HG03025 (cell line): ENCODE results near the gene GPER1.

Experiments
- ATAC-seq: cut with Tn5 transposase; IDR thresholded peaks from one replicate; pipeline ENCODE4 v1.9.1; 2021; ENCODE audit warnings: mild to moderate bottlenecking, moderate library complexity; ENCODE audit not compliant: unreplicated experiment, low FRiP score

GPER1 gene

DNA sequence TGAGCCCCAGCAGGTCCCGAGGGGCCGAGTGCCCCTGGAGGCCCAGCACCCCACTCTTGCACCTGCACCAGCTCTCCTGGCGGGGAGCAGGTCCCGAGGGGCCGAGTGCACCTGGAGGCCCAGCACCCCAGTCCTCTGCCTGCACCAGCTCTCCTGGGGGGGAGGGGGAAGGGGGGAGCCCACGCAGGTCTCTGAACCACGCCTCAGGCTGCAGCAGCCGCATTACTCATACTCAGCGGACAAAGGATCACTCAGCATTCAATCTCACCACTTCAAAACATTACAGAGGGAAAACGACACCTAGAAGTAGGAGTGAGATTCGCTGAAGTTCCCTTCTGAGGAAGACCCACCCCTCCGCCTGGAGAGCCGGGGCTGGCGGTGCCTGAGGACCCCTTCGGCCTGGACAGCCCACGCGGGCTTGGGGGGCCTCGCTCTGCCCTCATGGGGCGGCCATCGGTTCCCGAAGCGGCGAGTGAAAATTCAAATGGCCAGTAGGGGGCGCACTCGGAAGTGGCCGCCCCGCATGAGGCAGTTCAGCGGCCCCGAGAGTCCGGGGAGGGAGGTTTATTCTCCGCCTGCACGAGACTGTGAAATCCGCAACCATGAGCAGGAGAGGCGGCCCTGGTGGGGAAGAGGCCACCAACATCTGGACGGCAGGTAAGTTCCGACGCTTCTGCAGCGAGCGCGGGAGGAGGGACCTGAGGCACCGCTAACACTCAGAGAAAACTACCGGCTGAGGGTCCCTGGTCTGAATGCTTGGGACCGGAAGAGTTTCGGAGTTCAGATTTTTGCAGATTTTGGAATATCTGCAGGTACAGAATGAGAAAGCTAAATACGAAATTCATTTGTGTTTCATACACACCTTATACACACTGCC lies 1.1 kb upstream of the GPER1 start:
- peak; percentile 53 for ATAC-seq

DNA sequence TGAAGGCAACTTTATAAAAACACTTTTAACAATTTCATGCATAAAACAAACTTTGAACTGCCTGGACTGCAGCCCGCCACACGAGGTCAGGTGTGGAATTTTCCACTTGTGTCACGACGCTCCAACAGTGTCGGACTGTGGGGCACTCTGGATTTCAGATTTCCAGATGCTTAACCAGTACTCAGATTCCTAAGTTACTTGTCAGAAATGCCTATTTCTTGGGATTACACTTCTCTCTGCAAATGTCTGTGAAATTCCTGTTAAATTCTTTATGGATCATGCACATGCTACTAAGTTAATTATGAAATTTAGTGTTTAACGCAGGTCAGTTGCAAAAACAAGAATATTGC lies 473 bp upstream of the GPER1 start:
- no peak for ATAC-seq

DNA sequence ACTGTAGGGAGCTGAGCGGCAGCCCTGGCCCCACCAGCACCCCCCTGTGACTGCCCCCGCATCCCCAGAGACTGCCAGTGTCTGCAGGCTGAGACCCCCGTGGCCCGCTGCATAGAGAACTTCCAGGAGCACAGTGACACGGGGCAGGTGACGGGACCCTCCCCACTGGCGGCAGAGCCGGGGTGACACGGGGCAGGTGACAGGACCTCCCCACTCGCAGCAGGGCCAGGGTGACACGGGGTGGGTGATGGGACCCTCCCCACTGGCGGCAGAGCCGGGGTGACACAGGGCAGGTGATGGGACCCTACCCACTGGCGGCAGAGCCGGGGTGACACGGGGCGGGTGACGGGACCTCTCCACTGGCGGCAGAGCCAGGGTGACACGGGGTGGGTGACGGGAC lies 2.3 kb downstream of the GPER1 start:
- ATAC-seq, result no peak

DNA sequence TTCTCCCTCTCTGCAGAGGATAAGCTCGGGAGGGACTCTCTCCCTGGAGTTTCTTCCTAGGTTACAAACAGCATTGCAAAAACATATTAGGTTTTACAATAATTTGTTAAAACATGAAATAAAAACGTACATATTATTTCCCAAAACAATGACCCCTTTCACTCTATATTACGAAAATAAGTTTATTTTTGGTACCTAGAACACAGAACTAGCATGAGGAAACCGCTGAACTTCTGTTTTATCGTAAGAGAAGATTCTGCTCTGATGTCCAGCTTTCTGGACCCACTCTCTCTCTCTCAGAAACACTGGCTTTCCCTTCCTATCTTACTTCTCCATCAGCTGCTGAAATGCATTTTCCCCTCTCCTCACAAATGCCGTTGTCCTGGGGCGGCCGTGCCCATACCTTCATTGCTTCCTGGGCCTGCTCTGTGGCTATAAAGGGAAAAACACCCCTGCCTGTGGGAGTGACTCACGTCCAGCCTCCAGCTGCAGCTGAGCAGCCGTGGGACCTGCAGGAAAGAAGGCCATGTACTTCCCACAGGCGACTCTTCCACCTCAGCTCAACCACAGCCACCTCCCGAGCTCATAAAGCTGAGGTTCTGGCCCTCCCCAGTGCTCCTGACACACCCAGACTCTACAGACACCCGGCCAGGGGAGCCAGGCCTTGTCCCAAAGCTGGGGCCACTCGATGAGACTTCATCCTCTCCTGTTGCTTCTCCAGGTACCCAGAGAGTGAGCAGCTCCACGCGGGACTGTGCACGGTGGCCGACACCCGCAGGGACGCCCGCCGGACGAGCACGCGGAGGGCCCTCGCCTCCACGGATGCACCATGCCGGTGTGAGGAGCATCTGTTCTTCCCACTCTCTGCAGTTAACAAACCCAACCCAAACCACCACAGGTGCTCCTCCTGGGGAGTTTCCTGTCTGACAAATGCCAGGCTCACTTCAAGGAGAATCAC lies 3.1 kb downstream of the GPER1 start:
- no peak for ATAC-seq

DNA sequence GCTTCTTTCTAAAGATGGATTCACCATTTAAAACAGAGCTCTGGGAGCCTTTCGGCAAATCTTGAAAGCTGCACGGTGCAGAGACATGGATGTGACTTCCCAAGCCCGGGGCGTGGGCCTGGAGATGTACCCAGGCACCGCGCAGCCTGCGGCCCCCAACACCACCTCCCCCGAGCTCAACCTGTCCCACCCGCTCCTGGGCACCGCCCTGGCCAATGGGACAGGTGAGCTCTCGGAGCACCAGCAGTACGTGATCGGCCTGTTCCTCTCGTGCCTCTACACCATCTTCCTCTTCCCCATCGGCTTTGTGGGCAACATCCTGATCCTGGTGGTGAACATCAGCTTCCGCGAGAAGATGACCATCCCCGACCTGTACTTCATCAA lies 3.7 kb downstream of the GPER1 start:
- no peak for ATAC-seq

DNA sequence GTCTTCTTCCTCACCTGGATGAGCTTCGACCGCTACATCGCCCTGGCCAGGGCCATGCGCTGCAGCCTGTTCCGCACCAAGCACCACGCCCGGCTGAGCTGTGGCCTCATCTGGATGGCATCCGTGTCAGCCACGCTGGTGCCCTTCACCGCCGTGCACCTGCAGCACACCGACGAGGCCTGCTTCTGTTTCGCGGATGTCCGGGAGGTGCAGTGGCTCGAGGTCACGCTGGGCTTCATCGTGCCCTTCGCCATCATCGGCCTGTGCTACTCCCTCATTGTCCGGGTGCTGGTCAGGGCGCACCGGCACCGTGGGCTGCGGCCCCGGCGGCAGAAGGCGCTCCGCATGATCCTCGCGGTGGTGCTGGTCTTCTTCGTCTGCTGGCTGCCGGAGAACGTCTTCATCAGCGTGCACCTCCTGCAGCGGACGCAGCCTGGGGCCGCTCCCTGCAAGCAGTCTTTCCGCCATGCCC lies 4.3 kb downstream of the GPER1 start:
- ATAC-seq, result no peak

DNA sequence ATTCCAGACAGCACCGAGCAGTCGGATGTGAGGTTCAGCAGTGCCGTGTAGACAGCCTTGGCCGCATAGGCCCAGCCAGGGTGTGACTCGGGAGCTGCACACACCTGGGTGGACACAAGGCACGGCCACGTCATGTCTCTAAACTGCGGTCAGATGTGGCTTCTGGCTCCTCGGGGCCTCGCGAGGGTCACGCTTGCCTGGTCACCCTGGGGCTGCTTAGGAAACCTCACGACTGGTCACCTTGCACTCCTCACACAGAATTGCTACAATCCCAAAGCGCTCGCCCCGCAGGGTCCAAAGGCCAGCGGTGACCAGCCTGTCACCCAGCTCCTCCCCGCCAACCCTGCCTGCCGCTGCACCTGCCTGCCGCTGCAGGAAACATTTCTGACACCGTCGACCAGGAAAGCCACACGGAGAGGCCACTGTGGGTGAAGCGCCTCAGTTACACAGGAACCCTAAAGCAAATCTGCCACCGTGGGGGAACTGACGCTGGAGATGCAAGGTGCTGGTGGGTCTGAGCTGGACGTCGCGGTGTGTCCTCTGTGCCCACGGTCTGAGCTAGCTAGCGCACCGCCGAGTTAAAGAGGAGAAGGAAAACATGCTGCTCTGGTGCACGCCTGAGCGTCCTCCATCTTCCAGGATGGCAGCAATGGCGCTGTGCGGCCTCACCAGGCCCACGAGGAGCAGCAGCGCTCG lies 5.0 kb downstream of the GPER1 start:
- no peak for ATAC-seq

DNA sequence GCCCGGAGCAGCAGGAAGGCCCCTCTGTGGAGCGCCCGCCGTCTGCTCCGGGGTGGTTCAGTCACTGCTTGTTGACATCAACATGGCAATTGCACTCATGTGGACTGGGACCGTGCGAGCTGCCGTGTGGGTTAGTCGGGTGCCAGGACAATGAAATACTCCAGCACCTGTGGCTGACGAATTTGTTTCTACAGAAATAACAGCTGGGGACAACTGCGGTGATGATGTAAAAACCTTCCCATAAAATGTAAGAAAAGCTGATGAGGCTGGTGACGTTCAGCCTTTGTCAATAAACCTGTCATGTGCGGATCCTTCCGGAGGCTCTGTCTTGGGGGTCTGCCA lies 5.6 kb downstream of the GPER1 start:
- ATAC-seq, result no peak

DNA sequence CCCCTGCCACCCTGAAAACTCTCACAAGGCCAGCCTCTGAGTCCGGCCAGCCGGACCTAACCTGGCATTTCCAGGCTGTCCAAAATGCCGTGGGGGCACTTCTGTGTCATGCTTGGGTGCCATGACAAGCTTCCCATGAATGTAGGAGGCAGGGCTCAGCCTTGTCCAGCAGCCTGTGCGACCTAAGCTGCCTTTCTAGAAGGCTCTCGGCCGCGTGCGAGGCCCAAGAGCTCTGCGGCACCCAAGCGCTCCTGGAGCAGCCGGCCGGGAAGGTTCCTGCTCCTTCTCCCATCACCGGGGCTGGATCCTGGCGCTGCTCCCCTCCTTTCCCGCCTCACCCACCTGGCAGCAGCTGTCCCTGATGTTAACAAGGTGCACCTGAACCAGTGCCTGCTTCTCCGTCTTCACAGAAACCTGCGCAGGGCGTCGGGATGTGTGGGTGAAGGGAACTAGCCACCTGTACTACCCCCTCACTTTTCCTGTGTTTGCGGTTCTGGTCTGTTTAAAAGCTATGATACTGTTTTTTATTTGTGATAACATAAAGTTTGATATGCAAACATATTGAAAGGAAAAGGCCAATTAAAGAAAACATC lies 6.1 kb downstream of the GPER1 start:
- no peak for ATAC-seq

DNA sequence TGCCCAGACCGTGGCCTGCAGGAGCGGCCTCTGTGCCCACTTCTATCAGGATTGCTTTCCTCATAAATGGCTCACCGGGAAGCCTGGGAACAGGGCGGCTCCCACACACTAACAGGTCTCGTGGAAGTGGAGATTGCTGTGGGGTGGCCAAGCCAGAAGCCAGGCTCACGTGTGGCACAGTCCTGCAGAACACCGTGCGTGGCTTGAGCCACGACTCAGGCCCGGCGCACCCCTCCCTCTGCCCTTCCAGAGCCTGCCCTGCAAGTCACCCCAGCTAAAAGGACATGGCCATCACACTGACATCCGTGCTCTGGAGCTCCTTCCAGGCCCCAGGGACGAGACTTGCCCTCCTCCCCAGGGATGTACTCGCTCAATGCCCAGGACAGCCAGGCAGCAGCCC lies 7.0 kb downstream of the GPER1 start:
- no peak for ATAC-seq

DNA sequence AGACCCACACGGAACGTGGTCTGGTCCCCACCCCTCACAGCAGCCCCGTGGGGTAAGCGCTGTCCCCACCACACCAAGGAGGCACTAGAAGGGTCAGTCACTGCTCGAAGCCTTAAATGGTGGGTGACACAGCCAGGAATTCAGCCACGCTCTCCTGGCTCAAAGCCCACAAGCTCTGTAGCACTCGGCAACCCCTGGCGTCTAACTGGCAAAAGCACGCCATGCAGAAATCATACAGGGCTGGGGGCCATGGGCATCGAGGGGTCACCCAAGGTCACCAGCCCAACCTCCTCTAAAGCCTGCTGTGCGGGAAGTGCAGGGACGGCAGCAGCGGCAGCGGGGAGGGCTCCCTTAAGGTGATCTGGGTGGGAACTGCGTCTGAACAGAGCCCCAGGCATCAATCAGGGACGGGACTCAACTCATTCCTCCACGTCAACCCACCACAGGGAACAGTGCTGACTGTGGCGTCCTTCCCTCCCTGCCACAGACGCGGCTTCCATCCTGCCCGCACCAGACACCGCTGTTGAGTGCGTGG lies 7.8 kb downstream of the GPER1 start:
- ATAC-seq, result no peak

DNA sequence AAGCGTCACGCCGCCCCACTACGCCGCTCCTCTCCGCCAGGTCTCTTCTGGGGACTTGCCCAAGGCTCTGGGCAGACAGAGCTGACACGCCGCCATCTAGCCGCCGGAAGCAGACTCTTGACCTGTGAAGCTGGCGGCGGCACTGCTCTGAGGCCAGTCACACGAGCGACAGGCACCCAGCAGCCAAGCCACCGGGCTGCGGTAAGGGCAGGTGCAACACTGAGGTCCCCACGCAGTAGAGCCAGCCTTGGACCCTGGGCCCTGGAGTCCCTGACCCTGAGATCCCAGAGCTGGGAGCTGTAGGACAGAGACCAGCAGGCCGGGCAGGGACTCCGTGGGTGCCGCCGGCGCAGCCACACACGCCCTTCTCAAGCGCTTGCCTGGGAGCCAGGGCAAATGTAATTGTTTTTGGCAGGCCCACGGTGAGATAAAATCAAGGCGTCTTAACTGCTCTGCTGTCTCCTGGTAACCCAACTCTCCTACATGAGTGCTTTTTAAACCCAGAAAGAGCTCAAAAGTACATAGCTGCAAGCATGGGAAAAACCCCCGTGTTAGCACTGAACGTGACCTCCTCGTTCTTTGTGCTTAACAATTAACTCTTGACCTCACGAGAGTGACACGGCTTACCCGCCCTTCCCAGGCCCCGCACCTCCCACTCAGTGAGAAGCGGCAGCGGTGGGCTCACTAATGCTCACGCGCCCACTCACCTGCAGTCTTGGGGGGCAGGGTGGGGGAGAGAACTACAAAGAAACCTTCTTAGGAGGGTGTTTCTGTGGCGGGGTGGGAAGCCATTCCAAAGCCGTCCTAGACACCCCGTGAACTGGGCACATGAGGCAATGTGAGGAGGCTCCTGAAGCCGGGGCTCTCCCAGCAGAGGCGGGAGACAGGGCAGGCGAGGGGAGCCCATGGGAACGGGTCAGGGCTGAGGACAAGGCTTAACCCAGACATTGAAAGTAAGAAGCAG lies 8.5 kb downstream of the GPER1 start:
- ATAC-seq, result no peak

DNA sequence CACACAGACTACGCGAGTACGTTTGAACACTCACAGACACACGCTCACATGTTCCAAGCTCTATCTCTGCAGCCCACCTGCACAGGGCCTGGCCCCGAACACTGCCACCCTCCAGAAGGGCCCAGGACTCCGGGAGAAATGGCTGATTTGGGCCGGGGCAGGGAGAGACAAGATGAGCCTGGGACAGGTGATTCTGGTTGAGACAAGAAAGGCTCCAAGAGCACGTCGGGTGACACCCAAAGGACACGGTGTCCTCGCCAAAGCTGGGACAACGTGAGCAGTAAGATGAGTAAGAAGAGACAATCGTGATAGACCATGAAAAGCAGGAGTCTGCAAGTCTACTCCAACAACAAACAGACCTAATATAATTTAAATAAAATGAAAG lies 9.2 kb downstream of the GPER1 start:
- no peak for ATAC-seq

DNA sequence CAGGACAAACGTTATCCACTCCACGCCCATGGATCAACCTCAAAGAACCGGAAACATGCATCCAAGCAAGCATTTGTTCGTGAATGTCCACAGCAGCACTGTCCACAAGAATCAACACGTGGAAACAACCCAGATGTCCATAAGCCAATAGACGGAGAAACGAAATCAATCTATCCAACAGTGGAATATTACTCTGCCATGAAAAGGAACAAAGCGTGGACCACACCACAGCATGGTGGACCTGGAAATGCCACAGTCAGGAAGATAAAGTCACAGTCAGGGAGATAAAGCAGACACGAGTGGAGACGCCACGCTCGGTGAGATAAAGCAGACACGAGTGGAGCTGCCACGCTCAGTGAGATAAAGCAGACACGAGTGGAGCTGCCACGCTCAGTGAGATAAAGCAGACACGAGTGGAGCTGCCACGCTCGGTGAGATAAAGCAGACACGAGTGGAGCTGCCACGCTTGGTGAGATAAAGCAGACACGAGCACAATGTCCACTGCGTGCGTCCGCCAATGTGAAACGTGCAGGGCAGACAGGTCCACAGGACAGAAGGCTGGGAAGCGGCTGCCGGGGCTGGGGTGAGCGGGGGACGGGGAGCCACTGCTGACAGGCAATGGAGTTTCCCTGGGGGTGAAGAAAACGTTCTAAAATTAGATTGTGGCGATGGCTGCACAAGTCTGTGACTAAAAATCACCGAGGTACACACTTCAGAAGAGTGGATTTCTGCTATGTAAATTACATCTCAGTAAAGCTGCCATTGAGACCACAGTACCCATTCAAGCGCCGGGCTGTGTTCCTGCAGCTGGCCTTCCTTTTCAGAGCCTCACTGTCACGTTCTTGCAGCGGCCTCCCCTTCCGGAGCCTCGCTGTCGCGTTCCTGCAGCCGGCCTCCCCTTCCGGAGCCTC lies 10.6 kb downstream of the GPER1 start:
- ATAC-seq, result no peak

DNA sequence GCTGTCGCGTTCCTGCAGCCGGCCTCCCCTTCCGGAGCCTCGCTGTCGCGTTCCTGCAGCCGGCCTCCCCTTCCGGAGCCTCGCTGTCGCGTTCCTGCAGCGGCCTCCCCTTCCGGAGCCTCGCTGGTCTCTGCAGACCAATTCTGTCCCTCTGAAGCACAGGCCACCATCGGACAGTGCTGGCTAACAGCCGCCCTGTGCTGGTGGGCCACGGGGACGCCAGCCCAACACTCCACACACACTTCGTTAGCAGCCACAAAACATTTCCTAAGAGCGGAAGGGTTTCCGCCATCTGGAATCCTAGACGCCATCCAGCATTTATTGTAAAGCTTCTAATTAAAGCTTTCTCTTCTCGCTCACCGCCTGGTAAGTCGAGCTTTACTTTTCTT lies 11.2 kb downstream of the GPER1 start:
- no peak for ATAC-seq

DNA sequence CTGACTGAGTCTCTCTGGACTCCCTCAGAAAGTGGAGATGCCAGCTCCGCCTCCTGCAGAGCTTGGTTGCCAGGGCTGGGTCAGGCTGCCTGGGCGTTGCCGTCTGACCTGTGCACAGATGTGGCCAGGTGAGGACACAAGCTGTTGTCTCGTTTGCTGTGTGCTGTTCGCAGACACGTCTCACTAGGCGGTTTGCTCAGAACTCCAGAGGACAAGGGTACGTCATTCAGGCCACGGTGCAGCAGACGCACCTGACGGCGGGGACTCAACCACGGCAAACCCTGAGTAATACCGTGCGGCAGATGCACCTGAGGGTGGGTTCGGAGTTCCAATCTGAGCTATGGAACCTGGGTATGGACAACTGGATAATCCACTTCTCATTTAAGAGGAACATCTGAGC lies 11.7 kb downstream of the GPER1 start:
- ATAC-seq, result no peak

DNA sequence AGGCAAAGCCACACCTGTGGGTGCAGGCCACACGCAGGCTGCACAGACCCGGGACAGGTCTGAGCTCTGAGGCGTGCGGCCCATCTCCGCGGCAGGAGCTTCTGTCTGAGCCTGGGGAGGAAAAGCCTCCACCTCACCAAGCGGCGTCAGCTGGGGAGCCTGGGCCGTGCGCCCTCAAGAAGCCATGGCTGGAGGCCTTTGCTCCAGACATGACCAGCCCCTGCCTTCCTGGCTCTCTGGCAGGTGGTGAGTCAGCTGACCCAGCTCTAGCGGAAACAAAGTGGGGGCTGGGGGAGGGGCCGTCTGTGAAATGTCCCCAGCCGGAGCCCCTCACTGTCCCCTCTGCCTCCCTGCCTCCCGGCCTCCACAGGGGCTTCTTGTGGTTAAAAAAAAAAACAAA lies 12.5 kb downstream of the GPER1 start:
- no peak for ATAC-seq

DNA sequence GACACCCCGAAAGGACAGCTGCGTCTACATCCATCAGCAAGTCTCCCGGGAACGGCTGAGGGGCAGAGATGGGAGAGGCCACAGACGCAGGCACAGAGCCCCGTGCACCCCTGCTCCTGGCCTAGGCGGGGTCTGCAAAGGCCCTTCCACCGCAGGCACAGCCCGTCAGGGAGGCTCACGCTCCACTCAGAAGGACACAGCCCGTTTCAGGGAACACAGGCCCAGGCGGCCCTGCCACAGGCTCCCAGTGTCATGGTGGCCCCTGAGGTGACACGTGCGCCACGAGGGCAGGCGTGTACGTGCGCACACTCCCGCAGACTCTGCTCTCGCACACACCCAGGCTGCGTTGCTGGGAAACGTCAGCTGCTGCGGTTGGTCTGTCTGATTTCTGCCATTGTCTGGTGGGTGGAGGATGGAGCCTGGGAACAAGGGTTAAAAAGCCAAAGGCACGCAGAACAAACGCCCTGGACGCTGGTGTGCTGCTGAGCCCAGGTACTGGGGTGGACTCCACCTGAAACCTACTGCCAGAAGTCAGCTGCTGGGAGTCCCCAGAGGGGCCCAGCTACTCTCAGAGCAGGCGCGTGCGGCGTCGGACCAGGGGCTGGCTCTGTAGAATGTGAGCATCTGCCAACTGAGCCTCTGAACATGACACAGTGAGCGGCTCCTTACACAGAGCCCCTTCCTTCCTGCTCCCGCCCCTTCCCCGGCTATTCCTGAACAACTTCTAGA lies 13.1 kb downstream of the GPER1 start:
- no peak for ATAC-seq
